ENCODE measurements around the gene BCAS3.
A peak's percentile ranks its signal among the peaks of the same experiment; 100 is the strongest.
"Not testable (repeated sequence)": the region's sequence is repeated elsewhere in the genome, so short reads cannot be mapped to it uniquely, and the experiment has no call there.

Gene BCAS3

GRCh38 chr17:61240851-61241468 is 563.3 kb downstream of the BCAS3 start:
- DNase-seq (ENCODE audit: low read depth in 2 of 2) = no peak
- no peak overlapping the region for H3K4me3 ChIP-seq (replicated peaks in 1 of 2; ENCODE audit: low read depth in 2 of 2, low read length in 2 of 2)
- no peak for TF ChIP-seq CTCF (IDR thresholded peaks at IDR 0.05; ENCODE audit: low read depth, low read length)

- not testable (repeated sequence) for DNase-seq (ENCODE audit: low read depth in 2 of 2); H3K4me3 ChIP-seq (replicated peaks in 1 of 2; ENCODE audit: low read depth in 2 of 2, low read length in 2 of 2)
These were observed 567.3 kb downstream of the BCAS3 start for GRCh38 chr17:61244988-61245387.

GRCh38 chr17:61245706-61246135 is 568.1 kb downstream of the BCAS3 start:
- H3K4me3 ChIP-seq (replicated peaks in 1 of 2; ENCODE audit: low read depth in 2 of 2, low read length in 2 of 2) = no peak overlapping the region
- DNase-seq (ENCODE audit: low read depth in 2 of 2) = no peak
- no peak for TF ChIP-seq CTCF (IDR thresholded peaks at IDR 0.05; ENCODE audit: low read depth, low read length)

- no peak overlapping the region for H3K4me3 ChIP-seq (replicated peaks in 1 of 2; ENCODE audit: low read depth in 2 of 2, low read length in 2 of 2)
- TF ChIP-seq CTCF (IDR thresholded peaks at IDR 0.05; ENCODE audit: low read depth, low read length) = no peak
- peak in 1 of 2 donors; percentile 77 for DNase-seq (ENCODE audit: low read depth in 2 of 2)
These were observed 569.8 kb downstream of the BCAS3 start for GRCh38 chr17:61247439-61247838.

- H3K4me3 ChIP-seq (replicated peaks in 1 of 2; ENCODE audit: low read depth in 2 of 2, low read length in 2 of 2) = no peak overlapping the region
- DNase-seq (ENCODE audit: low read depth in 2 of 2) = no peak
- TF ChIP-seq CTCF (IDR thresholded peaks at IDR 0.05; ENCODE audit: low read depth, low read length) = no peak
These were observed 570.7 kb downstream of the BCAS3 start for GRCh38 chr17:61248399-61248798.

GRCh38 chr17:61249649-61250299 is 572.1 kb downstream of the BCAS3 start:
- no peak overlapping the region for H3K4me3 ChIP-seq (replicated peaks in 1 of 2; ENCODE audit: low read depth in 2 of 2, low read length in 2 of 2)
- no peak for DNase-seq (ENCODE audit: low read depth in 2 of 2)
- TF ChIP-seq CTCF (IDR thresholded peaks at IDR 0.05; ENCODE audit: low read depth, low read length) = no peak

- TF ChIP-seq CTCF (IDR thresholded peaks at IDR 0.05; ENCODE audit: low read depth, low read length) = no peak
- peak; percentile 39 to 69 for DNase-seq (ENCODE audit: low read depth in 2 of 2)
- H3K4me3 ChIP-seq (replicated peaks in 1 of 2; ENCODE audit: low read depth in 2 of 2, low read length in 2 of 2) = no peak overlapping the region
These were observed 572.8 kb downstream of the BCAS3 start for GRCh38 chr17:61250335-61250890.
